Activated CD8-positive, alpha-beta memory T cell treated with anti-CD3 and anti-CD28 coated beads for 4 hours (primary cell): Measurements from ENCODE around the gene PIP5KL1.

Experiments used
- DNase-seq, 2 donors: peaks; one replicate each; pipeline ENCODE4 v3.0.0-alpha.2; 2020; ENCODE audit warnings: low read depth in 2 of 2

The PIP5KL1 gene

GRCh38 chr9:127873223-127873691, 57.3 kb downstream of the PIP5KL1 start:
- DNase-seq = no peak

DNA sequence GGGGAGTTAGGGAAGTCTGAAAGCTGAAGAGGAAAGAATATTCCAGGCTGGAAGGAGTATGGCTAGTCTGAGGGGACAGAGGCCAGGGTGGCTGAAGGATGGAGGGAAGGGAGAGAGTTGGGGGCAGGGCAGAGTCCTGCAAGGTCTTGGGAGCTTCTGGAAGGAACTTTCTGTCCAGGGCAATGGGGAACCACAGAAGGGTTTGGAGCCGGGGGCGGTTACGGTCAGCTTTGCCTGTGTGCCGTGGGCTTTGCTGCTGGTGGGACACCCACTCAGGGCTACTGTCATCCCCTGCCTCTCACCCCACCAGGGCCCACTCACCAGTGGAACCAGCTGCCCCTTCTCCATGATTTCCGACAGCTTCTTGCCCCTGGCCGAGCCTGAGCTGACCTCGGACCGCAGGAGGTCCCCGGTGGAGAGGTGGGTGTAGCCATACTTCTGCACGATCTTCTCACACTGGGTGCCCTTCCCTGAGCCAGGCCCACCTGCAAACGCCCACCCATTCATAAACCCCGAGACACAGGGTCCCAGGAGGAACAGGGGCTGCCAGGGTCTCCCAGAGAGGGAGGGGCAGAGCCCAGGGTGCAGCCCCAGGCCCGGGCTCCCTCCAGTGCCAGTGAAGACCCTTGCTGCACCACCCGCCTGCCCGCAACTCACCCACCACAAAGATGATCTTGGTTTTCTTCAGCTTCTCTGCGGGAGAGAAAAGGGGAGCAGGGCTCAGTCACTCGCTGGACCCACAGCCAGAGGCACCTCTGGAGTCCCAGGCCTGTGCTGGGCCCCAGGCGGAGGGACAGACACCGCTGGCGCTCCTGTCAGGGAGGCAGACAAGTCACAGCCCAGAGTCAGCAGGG, 58.0 kb downstream of the PIP5KL1 start:
- no peak for DNase-seq

DNA sequence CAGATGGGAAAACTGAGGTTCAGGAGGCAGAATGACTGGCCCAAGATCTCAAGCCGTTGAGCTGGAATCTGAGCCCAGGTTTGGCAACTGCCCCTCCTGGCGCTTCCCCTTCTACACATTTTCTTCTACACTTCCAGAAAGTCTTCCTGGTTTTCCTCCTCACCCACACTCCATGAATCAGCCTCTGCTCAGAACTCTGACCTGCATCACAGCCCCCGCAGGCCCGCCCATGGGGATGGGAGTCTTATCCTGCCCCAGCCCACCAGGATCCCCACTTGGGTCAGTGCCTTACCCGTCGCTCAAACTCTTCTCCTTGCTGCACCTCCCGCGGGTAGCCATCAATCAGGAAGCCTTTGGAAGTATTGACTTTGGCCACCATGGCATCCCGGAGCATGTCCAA, 59.0 kb downstream of the PIP5KL1 start:
- no peak for DNase-seq

- no peak for DNase-seq
These were observed 59.7 kb downstream of the PIP5KL1 start for GRCh38 chr9:127870887-127871286.
